Hindlimb muscle (tissue), 1 donor: ENCODE data around the gene CDK13. TPM values are rescaled to one million over a fixed set of nuclear protein-coding genes. Genes with fewer than 3 reads are reported as not detected.

Experiments used
- DNase-seq: peaks from one replicate; pipeline ENCODE4 v3.0.0-alpha.2; 2013
- polyA plus RNA-seq: library from polyadenylated mRNA; unstranded; fragments of 120-200 nt; gene quantifications from one replicate; pipeline ENCODE4 v1.2.1, GENCODE V29; 2013; ENCODE audit not compliant: insufficient read length

The CDK13 gene
- polyA plus RNA-seq, 1 donor, result 38.5 TPM

DNA sequence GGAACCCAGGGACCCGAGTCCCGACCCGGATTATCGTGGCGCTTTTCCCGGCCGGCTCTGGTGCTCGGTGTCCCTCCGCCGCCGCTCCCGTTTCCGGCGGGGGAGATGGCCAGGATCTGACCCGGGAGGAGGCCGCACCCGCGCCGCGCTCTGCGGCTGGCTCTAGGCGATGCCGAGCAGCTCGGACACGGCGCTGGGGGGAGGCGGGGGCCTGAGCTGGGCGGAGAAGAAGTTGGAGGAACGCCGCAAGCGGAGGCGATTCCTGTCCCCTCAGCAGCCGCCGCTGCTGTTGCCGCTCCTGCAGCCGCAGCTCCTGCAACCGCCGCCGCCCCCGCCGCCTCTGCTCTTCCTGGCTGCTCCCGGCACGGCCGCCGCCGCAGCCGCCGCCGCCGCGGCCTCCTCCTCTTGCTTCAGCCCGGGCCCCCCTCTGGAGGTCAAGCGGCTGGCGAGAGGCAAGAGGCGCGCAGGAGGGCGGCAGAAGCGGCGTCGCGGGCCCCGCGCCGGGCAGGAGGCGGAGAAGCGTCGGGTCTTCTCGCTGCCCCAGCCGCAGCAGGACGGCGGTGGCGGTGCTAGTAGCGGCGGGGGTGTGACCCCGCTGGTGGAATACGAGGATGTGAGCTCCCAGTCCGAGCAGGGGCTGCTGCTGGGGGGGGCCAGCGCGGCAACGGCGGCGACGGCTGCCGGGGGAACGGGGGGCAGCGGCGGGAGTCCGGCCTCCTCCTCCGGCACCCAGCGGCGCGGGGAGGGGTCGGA is 593 bp downstream of the CDK13 start:
- peak; percentile 54 for DNase-seq

DNA sequence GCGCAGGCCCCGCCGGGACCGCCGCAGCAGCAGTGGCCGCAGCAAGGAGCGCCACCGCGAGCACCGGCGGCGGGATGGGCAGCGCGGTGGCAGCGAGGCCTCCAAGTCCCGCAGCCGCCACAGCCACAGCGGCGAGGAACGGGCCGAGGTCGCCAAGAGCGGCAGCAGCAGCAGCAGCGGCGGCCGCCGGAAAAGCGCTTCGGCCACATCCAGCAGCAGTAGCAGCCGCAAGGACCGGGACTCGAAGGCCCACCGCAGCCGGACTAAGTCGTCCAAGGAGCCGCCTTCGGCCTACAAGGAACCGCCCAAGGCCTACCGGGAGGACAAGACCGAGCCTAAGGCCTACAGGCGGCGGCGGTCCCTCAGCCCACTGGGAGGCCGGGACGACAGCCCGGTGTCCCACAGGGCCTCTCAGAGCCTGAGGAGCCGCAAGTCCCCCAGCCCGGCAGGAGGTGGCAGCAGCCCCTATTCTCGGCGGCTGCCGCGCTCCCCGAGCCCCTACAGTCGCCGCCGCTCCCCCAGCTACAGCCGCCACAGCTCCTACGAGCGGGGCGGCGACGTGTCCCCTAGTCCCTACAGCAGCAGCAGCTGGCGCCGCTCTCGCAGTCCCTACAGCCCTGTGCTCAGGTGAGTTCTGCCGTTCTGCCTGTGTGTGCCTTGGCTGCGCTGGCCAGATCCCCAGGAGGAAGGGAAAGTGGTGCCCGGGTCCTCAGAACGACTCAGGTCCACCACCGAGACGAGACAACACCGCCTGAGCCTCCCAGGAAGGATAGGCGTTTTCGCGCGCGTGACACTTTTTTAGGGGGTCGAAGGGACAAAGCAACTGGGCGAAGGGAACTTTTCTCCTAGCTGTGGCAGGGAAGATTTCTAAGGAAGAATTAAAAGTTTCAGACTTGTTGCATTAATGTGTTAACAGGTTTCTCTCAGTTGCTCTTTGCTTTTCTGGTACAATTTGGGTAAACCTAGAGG is 1.5 kb downstream of the CDK13 start:
- DNase-seq, result peak; percentile 47

DNA sequence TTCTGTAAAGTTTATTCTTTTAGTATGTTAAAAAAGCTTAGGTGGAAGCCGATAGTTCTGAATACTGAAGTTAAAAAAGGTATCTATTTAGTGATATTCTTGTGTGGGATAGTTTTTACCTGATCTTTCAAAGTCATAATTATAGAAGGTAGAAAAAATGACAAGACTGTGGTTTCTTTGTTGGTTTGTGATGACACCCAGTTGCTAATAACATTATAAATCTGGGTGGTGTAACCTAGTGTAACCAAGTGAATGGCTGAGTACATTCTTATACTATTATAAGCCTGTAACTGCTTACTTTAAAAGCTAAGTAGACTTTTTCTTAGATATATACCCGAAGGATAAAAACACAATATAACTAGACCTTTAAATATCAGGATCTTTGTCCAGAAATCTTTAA is 2.3 kb downstream of the CDK13 start:
- DNase-seq, result no peak

DNA sequence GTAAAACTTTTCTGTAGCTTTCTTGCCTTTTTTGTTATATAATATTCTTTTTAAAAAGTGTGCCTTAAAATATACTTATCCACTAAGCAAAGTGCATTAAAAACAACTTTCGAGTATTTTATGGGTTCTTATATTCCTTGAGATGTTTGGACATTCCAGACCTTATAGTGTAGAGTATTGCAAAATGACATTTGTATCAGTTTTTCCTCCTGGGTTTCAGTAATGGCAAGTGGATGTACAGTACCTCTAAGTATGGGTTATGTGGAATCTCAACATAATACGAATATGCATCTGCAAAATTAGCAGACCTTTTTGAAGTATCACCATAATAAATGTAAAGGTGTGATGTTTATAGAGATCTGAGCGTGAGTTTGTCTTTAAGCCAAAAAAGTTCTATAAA is 2.7 kb downstream of the CDK13 start:
- no peak for DNase-seq

DNA sequence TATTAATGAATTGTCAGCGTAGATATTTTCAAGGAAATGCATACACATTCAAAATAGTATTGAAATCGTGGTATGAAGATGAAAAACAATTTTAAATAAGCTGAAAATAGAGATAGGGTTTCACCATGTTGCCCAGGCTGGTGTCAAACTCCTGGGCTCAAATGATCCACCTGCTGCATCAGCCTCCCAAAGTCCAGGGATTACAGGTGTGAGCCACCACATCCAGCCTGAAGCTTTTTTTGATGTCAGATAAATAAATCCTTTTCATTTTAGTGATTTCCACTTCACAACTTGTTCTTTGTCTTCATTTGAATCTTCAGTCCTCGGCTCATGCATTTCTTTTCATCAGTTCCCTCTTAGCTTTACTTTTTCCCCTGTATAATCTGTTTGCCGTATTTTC is 4.6 kb downstream of the CDK13 start:
- no peak for DNase-seq

DNA sequence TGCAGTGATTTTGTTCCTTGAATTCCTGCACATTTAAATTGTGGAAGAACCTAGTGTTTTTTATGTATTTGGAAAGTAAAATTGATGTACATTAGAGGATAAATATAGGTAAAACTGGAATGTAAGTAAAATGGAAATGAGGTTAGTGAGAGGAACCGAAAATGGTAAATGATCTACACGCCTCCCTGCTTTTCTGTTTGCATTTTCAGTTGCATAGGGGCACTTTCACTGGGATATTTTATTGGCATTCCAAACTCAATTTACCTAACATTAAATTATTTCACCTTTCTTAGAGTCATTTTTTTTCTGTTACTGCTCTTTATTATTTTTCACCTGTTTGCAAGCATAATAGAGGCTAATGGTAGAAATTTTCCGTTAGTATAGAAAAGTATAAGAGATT is 8.0 kb downstream of the CDK13 start:
- no peak for DNase-seq

DNA sequence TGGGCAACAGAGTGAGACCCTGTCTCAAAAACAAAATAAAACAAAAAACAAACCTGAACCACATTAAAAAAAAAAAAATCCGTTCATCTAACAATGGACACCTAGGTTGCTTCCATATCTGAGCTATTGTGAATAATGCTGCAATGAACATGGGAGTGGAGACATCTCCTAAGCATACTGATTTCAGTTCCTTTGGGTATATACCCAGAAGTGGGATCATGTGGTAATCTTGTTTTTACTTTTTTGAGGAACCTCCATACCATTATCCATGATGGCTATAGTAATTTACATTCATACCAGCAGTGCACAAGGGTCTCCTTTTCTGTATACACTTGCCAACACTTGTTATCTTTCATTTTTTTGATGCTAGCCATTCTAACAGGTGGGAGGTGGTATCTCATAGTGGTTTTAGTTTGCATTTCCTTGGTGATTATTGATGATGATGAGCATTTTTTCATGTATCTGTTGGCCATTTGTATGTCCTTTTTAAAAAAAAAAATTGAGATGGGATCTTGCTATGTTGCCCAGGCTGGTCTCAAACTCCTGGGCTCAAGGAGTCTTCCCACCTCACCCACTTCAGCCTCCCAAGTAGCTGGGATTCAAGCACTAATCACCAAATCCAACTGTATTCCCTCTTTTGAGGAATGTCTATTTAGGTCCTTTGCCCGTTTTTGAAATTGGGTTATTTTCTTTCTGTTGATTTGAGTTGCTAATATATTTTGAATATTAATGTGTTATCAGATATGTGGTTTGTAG is 17.5 kb downstream of the CDK13 start:
- DNase-seq, result no peak

DNA sequence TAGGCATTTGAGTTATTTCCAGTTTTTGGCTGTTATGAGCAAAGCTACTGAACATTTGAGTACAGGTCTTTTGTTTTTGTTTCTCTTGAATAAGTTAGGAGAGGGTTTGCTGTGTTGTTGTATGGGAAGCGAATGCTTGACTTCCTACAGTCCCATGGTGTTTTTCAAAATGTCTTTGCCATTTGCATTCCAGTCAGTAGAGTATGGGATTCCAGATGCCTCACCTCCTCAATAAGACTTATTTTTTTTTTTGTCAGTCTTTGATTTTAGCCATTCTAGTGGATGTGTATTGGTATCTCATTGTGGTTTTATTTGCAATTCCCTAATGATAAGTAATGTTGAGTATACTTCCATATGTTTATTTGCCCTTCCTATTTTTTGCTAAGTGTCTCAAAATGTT is 19.4 kb downstream of the CDK13 start:
- DNase-seq, result no peak

DNA sequence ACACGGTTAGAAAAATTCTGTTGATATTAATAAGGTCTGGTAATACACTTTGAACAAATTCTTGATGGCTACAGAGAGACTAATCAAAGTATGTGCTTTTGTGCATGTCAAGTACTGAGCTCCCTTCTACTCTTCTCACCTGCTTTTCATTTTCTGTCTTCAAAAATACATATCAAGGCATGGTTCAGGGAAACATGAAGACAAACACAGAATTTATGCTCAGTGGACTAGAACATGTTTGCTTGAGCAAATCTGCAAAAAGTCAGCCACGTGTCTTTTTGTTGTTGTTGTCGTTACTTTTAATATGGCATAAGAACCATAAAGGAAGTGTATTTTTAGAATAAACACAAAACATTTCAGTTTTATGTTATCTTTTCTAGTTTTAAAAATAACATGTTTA is 21.9 kb downstream of the CDK13 start:
- DNase-seq, result no peak

DNA sequence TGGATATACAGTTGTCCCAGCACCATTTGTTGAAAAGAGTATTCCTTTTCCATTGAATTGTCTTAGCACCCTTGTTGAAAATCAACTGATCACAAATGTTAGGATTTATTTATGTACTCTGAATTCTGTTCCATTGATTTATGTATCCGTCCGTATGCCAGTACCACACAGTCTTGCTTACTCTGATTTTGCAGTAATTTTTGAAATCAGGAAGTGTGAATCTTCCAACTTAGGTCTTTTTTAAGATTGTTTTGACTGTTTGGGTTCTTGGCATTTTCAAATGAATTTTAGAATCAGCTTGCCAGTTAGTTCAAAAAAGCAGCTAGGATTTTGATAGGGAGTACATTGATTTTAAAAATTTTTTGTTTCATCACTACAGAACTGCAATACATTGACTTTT is 23.7 kb downstream of the CDK13 start:
- DNase-seq, result no peak

DNA sequence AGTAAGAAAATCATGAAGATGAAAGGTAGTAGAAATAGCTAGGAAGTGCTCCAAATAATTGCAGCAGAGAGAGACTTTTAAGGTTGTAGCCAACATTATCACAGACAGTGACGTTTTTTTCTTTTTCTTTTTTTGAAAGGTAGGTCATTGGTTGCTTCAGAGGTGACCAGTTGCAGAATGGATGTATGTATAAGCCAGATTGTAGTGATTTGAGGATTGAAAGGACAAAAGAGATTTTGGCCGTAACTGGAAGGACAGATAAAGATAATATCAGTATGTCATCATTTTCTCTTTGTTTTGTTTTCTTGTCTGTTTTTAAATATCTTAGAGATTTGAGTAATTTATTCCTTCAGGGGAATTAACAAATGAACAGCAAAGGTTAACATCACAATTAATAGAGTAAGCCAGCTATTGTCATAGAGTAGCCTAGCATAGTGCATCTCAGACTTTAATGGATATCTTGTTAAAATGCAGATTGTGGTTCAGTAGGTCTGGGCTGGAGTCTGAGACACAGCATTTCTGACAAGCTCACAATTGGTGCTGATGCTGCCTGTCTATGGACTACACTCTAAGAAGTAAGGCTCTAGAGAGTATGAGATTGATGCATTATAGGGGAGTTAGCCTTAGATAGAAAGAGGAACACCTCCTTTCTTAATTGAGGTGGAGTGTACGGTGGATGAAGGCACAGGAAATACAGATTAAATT is 28.3 kb downstream of the CDK13 start:
- DNase-seq, result no peak

DNA sequence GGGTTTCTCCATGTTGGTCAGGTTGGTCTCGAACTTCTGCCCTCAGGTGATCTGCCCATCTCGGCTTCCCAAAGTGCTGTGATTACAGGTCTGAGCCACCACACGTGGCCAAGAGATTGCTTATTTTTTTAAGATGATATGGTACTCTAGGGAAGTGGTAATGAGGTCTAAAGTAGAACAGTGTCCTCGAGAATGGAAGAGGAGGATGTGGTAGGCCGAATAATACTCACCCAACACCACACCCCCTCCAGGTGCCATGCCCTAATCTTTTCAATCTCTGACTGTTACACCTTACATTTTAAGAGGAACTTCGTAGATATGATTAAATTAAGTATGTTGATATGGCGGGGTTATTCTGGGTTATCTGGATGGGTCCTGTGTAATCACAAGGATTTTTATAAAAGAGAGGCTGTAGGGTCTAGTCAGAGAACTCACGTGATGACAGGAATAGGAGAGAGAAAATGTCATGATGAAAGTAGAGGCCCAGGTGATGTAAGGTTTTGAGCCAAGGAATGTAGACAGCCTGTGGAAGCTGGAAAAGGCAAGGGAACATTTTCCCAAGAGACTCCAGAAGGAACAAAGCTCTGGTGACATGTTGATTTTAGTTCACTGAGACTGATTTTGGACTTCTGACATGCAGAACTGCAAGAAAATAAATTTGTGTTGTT is 29.5 kb downstream of the CDK13 start:
- DNase-seq, result no peak

DNA sequence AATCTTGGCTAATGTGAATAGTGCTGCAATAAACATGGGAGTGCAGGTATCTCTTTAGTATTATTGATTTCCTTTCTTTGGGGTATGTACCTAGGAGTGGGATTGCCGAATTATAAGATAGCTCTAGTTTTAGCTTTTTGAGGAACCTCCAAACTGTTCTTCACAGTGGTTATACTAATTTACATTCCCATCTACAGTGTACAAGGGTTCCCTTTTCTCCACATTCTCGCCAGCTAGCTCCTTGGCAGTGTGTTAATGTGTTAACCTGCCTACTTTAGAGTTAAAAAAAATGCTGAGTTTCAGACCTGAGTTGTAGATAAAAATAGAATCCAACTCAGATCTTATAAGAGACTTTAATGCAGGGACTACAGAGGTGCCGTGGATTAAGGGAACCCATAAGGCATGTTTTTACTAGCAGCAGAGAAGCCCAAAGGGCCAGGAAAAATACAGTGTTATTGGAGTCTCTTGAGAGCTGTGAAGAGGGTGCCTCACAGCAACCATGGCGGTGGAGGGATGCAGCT is 35.4 kb downstream of the CDK13 start:
- no peak for DNase-seq

DNA sequence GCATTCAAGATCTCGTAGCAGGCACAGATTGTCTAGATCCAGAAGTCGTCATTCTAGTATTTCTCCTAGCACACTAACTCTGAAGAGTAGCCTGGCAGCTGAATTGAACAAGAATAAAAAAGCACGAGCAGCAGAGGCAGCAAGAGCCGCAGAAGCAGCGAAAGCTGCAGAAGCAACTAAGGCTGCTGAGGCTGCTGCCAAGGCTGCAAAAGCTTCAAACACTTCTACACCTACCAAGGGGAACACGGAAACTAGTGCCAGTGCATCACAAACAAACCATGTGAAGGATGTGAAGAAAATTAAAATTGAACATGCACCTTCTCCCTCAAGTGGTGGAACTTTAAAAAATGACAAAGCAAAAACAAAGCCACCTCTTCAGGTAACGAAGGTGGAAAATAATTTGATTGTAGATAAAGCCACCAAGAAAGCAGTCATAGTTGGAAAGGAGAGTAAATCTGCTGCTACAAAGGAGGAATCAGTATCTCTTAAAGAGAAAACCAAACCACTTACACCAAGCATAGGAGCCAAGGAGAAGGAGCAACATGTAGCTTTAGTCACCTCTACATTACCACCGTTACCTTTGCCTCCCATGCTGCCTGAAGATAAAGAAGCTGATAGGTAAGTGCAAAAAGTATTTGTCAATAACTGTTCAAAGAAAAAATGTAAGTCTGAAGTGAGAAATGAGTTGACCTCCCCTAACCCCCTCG is 37.7 kb downstream of the CDK13 start:
- no peak for DNase-seq

DNA sequence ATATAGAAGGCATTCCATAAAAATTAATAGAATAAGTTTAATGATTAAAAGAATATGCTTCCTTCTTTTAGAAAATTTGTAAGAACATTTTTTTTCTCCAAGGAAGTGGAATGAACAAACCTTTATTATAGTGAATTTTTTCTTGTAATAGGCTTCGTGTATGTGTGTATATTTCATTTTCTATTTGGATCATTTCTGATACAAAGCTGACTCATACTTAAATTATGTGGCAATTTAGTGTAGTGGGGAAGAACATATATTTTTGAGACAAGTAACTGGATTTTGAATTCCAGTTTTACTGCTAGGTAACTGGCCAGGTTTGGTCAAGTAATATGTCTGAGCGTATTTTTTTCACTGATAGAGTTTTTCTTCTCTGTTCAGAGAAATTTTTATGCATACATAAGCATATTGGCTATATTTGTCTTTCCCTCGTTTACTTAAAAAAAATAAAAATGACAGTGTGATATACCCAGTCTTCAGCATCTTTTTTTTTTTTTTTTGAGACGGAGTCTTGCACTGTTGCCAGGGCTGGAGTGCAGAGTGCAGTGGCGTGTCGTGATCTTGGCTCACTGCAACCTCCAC is 50.8 kb downstream of the CDK13 start:
- DNase-seq, result no peak

DNA sequence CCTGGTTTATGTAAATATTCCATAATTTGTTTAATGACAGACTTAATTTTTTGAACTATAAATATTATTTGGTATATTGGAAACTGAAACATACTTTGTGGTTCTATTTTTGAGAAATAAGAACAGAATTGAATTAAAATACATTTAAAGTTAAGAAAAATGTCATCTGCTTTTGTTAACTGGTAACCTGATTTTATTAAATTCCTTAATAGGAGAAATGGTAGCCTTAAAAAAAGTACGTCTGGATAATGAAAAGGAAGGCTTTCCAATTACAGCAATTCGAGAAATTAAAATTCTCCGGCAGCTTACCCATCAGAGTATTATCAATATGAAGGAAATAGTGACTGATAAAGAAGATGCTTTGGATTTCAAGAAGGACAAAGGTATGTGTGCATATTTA is 51.6 kb downstream of the CDK13 start:
- DNase-seq, result no peak

DNA sequence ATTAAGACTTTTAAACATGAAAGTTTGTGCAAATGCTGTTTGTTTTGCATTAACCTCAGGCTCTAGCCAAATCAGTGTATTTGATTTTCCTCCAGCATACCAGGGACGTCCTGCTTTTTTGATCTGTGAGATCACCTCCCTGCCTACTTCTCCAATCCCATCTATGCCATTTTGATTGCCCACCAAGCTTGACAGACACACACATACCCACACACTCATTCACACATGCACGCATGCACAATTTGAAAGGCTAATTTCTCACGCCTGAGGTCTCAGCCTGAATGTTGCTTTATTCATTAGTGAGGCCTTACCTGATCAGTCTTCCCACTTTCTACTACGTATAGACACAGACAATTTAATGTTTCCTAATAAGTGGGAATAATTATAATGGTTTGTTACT is 53.5 kb downstream of the CDK13 start:
- no peak for DNase-seq

DNA sequence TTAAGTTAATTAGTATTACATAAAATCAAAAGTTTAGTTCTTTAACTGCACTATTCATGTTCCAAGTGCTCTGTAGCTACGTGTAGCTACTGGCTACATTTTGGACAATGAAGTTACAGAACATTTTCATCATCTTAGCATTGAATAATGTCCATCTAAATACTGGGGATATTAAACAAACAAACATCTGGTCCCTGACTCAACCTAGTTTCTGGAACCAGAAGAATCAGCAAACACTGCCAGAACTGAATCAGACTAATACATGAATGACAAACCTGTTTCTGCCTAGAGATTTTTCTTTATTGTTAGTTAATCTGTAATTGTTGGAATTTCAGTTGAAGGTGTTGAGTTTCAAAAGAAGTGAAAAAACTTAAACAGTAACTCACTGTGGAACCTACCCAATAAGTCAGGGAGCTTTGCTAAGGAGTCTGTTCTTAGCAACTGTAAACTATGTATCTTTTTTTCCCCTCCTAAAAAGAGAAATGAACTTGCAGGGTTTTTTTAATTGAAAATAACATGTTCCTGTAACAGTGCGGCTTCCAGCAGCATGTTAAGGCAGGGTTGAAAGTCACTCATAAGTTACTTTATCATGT is 58.3 kb downstream of the CDK13 start:
- DNase-seq, result peak; percentile 10

DNA sequence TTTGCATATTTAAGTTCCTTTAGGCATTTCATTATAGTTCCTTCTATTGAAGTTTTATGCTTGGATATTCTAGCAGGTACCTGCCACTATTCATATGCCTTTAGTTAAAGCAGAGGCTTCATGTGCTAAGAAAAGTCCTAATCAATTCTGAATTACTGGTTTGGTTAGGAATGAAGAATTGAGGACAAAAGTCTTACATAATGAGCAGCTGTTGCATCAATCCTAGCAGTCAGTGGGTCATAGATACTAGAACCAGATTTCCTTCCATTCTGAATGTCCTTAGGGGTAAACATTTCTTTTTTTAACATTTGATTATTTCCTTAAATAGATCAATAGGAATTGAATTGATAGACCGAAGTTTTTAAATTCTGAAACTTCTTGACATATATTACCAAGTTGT is 59.2 kb downstream of the CDK13 start:
- no peak for DNase-seq

DNA sequence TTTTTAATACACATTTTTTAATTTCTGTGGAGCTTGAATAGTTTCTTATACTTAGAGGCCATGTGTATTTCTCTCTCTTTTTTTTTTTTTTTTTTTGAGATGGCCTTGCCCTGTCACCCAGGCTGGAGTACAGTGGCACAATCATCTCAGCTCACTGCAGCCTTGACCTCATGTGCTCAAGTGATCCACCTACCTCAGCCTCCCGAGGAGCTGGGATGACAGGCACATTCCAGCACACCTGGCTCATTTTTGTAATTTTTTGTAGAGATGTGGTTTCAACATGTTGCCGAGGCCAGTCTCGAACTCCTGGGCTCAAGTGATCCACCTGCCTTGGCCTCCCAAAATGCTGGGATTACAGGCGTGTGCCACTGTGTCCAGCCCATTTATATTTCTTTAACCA is 64.3 kb downstream of the CDK13 start:
- DNase-seq, result no peak
